ENCODE data around the gene PACS1.

Gene PACS1

GRCh38 chr11:66242095-66242765, 172.2 kb downstream of the PACS1 start:
- H3K4me1 ChIP-seq (ENCODE audit: insufficient read depth, low read length, severe bottlenecking) = peaks cover 15% of the 10 kb centered on the region
- H2AFZ ChIP-seq (ENCODE audit: low read length) = no peak overlapping the region
- H3K4me2 ChIP-seq (ENCODE audit: low read length) = no peak overlapping the region
- H4K20me1 ChIP-seq (ENCODE audit: insufficient read depth, low read length) = no peaks in the 10 kb centered on the region
- no peak overlapping the region for H3K9ac ChIP-seq (ENCODE audit: low read length)
- no peaks in the 10 kb centered on the region for H3K27me3 ChIP-seq (ENCODE audit: insufficient read depth, low read length)
- H3K9me2 ChIP-seq (ENCODE audit: low read depth, low read length) = no peaks in the 10 kb centered on the region
- TF ChIP-seq EZH2 (IDR thresholded peaks at IDR 0.05; ENCODE audit: borderline replicate concordance, low read length) = no peak
- TF ChIP-seq CTCF (IDR thresholded peaks at IDR 0.05; ENCODE audit: low read length) = no peak
- H3F3A ChIP-seq (ENCODE audit: insufficient read depth, low read length) = no peaks in the 10 kb centered on the region
- no peak overlapping the region for H3K4me3 ChIP-seq (ENCODE audit: low read depth, low read length, poor library complexity, severe bottlenecking)
- H3K36me3 ChIP-seq (ENCODE audit: insufficient read depth, low read length) = peaks cover 62% of the 10 kb centered on the region; the same call in 1 of the 2 replicates
- H3K79me2 ChIP-seq (ENCODE audit: insufficient read depth, low read length) = no peaks in the 10 kb centered on the region
- peak overlapping the region; percentile 49 for H3K27ac ChIP-seq (ENCODE audit: low read depth, low read length, poor library complexity, severe bottlenecking)
- H3K9me3 ChIP-seq (ENCODE audit: low read length) = no peaks in the 10 kb centered on the region

DNA sequence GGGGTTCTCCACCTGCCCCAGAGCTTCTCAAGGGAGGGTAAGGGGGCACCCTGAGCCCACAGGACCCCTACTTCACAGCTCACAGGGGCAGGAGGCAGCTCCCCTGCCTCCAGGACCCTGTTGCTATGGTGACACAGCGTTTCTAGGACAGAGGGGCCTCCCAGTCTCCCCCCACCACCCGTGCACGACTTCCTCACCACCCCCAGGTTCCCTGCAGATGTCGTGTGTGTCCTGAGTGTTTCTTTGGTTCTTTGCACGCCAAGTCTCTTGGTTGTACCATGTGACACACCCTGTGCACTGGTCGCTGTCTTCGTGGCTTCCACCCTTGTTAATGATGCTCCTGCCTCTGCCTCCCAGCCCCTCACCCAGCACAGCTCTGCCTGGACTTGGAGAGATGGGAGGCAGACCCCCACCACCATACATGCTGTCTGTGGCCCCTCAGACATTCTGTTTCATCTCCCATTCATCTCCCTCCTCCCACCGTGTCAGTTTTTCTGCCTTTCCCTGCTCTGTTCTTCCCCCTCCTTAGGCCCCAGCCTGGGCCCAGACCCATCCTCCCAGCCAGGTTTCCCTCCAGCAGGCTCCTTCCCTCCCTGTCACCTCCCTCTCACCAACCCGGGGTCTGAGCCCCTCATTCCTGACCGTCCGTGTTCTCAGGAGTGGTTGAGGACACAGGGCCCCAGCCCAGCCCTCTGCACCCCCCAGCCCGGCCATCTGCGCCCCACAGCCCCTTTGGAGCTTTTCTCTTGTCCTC, 173.9 kb downstream of the PACS1 start:
- Histone ChIP-seq H4K20me1 (ENCODE audit: insufficient read depth, low read length) (no peaks in the 10 kb centered on the region), H3K4me1 (ENCODE audit: insufficient read depth, low read length, severe bottlenecking) (peaks cover 15% of the 10 kb centered on the region), H3K27me3 (ENCODE audit: insufficient read depth, low read length) (no peaks in the 10 kb centered on the region), H3K9me2 (ENCODE audit: low read depth, low read length) (no peaks in the 10 kb centered on the region), H3K4me2 (ENCODE audit: low read length) (no peak overlapping the region), H3K9ac (ENCODE audit: low read length) (no peak overlapping the region), H3K9me3 (ENCODE audit: low read length) (no peaks in the 10 kb centered on the region), H3K4me3 (ENCODE audit: low read depth, low read length, poor library complexity, severe bottlenecking) (no peak overlapping the region), H2AFZ (ENCODE audit: low read length) (no peak overlapping the region), H3F3A (ENCODE audit: insufficient read depth, low read length) (no peaks in the 10 kb centered on the region), H3K79me2 (ENCODE audit: insufficient read depth, low read length) (no peaks in the 10 kb centered on the region), H3K27ac (ENCODE audit: low read depth, low read length, poor library complexity, severe bottlenecking) (no peak overlapping the region), H3K36me3 (ENCODE audit: insufficient read depth, low read length) (peaks cover 62% of the 10 kb centered on the region)
- no peak for TF ChIP-seq CTCF (IDR thresholded peaks at IDR 0.05; ENCODE audit: low read length)

- H3K36me3 ChIP-seq (ENCODE audit: insufficient read depth, low read length) = peaks cover 43% of the 10 kb centered on the region
- H3K27me3 ChIP-seq (ENCODE audit: insufficient read depth, low read length) = no peaks in the 10 kb centered on the region
- no peak overlapping the region for H2AFZ ChIP-seq (ENCODE audit: low read length)
Measured at GRCh38 chr11:66247295-66247694, 177.2 kb downstream of the PACS1 start.

More at GRCh38 chr11:66247295-66247694, 177.2 kb downstream of the PACS1 start:
- peaks cover 5% of the 10 kb centered on the region for H3K4me1 ChIP-seq (ENCODE audit: insufficient read depth, low read length, severe bottlenecking)
- no peaks in the 10 kb centered on the region for H3F3A ChIP-seq (ENCODE audit: insufficient read depth, low read length)
- H3K4me3 ChIP-seq (ENCODE audit: low read depth, low read length, poor library complexity, severe bottlenecking) = no peak overlapping the region
- no peak overlapping the region for H3K4me2 ChIP-seq (ENCODE audit: low read length)
- no peaks in the 10 kb centered on the region for H4K20me1 ChIP-seq (ENCODE audit: insufficient read depth, low read length)
- H3K9me2 ChIP-seq (ENCODE audit: low read depth, low read length) = no peaks in the 10 kb centered on the region
- H3K79me2 ChIP-seq (ENCODE audit: insufficient read depth, low read length) = no peaks in the 10 kb centered on the region
- H3K27ac ChIP-seq (ENCODE audit: low read depth, low read length, poor library complexity, severe bottlenecking) = no peak overlapping the region
- no peaks in the 10 kb centered on the region for H3K9me3 ChIP-seq (ENCODE audit: low read length)
- no peak overlapping the region for H3K9ac ChIP-seq (ENCODE audit: low read length)
- no peak for TF ChIP-seq EZH2 (IDR thresholded peaks at IDR 0.05; ENCODE audit: borderline replicate concordance, low read length)
- TF ChIP-seq CTCF (IDR thresholded peaks at IDR 0.05; ENCODE audit: low read length) = no peak

Data from OCI-LY1 (cell line).